GM18870 (cell line): Measurements from ENCODE around the gene SCAPER.

ENCODE experiments used
- ATAC-seq: cut with Tn5 transposase; IDR thresholded peaks from one replicate; pipeline ENCODE4 v1.9.1; 2021; ENCODE audit warnings: moderate library complexity; ENCODE audit not compliant: unreplicated experiment

Gene SCAPER

GRCh38 chr15:76585576-76585897 is 319.6 kb downstream of the SCAPER start:
- no peak for ATAC-seq

- no peak for ATAC-seq
These were observed 320.1 kb downstream of the SCAPER start for GRCh38 chr15:76584868-76585575.

GRCh38 chr15:76582550-76582949 is 322.6 kb downstream of the SCAPER start:
- no peak for ATAC-seq

GRCh38 chr15:76577879-76578512 is 327.1 kb downstream of the SCAPER start:
- no peak for ATAC-seq

- ATAC-seq: no peak
These were observed 328.4 kb downstream of the SCAPER start for GRCh38 chr15:76576523-76577279.

- no peak for ATAC-seq
These were observed 329.5 kb downstream of the SCAPER start for GRCh38 chr15:76575679-76576078.

- ATAC-seq: peak; percentile 88
These were observed 329.9 kb downstream of the SCAPER start for GRCh38 chr15:76575274-76575673.

GRCh38 chr15:76572983-76573314 is 332.2 kb downstream of the SCAPER start:
- no peak for ATAC-seq

GRCh38 chr15:76566276-76566675 is 338.9 kb downstream of the SCAPER start:
- no peak for ATAC-seq

GRCh38 chr15:76565366-76565765 is 339.8 kb downstream of the SCAPER start:
- ATAC-seq: no peak

- ATAC-seq: no peak
These were observed 349.9 kb downstream of the SCAPER start for GRCh38 chr15:76555247-76555646.

- no peak for ATAC-seq
These were observed 351.6 kb downstream of the SCAPER start for GRCh38 chr15:76553564-76553963.

GRCh38 chr15:76553102-76553501 is 352.0 kb downstream of the SCAPER start:
- ATAC-seq: no peak

- no peak for ATAC-seq
These were observed 358.3 kb downstream of the SCAPER start for GRCh38 chr15:76546805-76547204.

- ATAC-seq: no peak
These were observed 371.1 kb downstream of the SCAPER start for GRCh38 chr15:76533995-76534394.

- ATAC-seq: no peak
These were observed 371.9 kb downstream of the SCAPER start for GRCh38 chr15:76533060-76533820.

GRCh38 chr15:76529911-76530310 is 375.2 kb downstream of the SCAPER start:
- ATAC-seq: no peak

GRCh38 chr15:76526111-76526510 is 379.0 kb downstream of the SCAPER start:
- ATAC-seq: no peak

- ATAC-seq: no peak
These were observed 387.2 kb downstream of the SCAPER start for GRCh38 chr15:76517910-76518309.

GRCh38 chr15:76514282-76514681 is 390.9 kb downstream of the SCAPER start:
- ATAC-seq: no peak

- no peak for ATAC-seq
These were observed 392.2 kb downstream of the SCAPER start for GRCh38 chr15:76512971-76513370.
